ENCODE measurements around the gene IFITM5. TPM values are rescaled to one million over a fixed set of nuclear protein-coding genes. Genes with fewer than 3 reads are reported as not detected.

The IFITM5 gene
- total and polyA plus RNA-seq, 4 donors: not detected

DNA sequence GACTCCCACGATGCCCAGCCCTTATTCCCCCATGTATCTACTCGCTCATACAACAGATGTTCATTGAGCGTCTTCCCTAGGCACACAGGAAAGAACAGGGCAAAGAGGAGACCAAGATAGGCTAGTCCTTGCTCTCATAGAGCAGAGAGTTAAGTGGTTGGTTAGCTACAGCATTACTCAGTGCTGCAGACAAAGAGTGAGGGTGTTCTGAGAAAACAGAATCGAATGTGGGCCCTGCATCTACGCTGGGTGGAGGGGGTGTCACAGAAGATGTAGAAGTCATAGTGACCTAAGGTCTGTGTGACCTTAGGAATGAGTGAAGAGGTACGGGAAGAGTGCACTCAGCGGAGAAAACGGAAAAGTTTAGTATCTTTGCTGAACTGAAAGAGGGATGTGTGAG, 50.3 kb downstream of the IFITM5 start:
- peaks cover 25 to 57% (median 42%) of the 10 kb centered on the region in 4 donors for H3K36me3 ChIP-seq (ENCODE audit: control insufficient read depth in 4 of 4, insufficient read depth in 4 of 4, low read length in 4 of 4)
- peaks cover 0 to 5% (median 0%) of the 10 kb centered on the region in 5 donors for H3K4me1 ChIP-seq (ENCODE audit: control insufficient read depth in 5 of 5, insufficient read depth in 5 of 5, low read length in 5 of 5)
- TF ChIP-seq, protein P1, sequence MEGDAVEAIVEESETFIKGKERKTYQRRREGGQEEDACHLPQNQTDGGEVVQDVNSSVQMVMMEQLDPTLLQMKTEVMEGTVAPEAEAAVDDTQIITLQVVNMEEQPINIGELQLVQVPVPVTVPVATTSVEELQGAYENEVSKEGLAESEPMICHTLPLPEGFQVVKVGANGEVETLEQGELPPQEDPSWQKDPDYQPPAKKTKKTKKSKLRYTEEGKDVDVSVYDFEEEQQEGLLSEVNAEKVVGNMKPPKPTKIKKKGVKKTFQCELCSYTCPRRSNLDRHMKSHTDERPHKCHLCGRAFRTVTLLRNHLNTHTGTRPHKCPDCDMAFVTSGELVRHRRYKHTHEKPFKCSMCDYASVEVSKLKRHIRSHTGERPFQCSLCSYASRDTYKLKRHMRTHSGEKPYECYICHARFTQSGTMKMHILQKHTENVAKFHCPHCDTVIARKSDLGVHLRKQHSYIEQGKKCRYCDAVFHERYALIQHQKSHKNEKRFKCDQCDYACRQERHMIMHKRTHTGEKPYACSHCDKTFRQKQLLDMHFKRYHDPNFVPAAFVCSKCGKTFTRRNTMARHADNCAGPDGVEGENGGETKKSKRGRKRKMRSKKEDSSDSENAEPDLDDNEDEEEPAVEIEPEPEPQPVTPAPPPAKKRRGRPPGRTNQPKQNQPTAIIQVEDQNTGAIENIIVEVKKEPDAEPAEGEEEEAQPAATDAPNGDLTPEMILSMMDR (IDR thresholded peaks at IDR 0.05; ENCODE audit: control extremely low read depth, extremely low read depth): no peak
- no peaks in the 10 kb centered on the region for H3K27me3 ChIP-seq (ENCODE audit: control insufficient read depth in 3 of 3, insufficient read depth in 3 of 3, low read length in 2 of 3)
- no peak overlapping the region for H3K9ac ChIP-seq (ENCODE audit: insufficient read depth in 1 of 2, low read length in 2 of 2)
- 80 to 84% methylated on average over 8 of the region's 8 CpGs for WGBS, 2 donors
- no peaks in the 10 kb centered on the region for H3K9me3 ChIP-seq (ENCODE audit: control insufficient read depth in 4 of 4, insufficient read depth in 3 of 4, low read length in 3 of 4)
- DNase-seq (no peak), ATAC-seq (ENCODE audit: insufficient read depth, low FRiP score) (no peak)
- H3K27ac ChIP-seq (ENCODE audit: low read depth in 1 of 2, low read length in 1 of 2): no peak overlapping the region
- no peak overlapping the region for H3K4me3 ChIP-seq

Small RNA genes within 50 kb of the gene (small RNA-seq; reads per million reads assigned to genes)
- not detected for gene AC136475.6 (ENCODE audit: low replicate concordance)

Other genes with a start within 250 kb of the IFITM5 start
- gene SCGB1C1, start 106.4 kb downstream of the IFITM5 start, total RNA-seq: not detected
- not detected for gene SCGB1C1, start 106.4 kb downstream of the IFITM5 start, polyA plus RNA-seq
- 10 to 100 TPM; 29.7 to 58.7 TPM for gene BET1L, start 92.1 kb downstream of the IFITM5 start, total RNA-seq
- 10 to 100 TPM; 30.1 to 49.9 TPM for gene BET1L, start 92.1 kb downstream of the IFITM5 start, polyA plus RNA-seq
- 100 to 1,000 TPM; 104 to 122 TPM for gene RIC8A, start 91.8 kb downstream of the IFITM5 start, total RNA-seq
- 10 to 100 TPM; 52.1 to 83.2 TPM for gene RIC8A, start 91.8 kb downstream of the IFITM5 start, polyA plus RNA-seq
- gene SIRT3, start 63.2 kb downstream of the IFITM5 start, total RNA-seq: 10 to 100 TPM; 16.0 to 21.2 TPM
- 10 to 100 TPM; 14.6 to 16.9 TPM for gene SIRT3, start 63.2 kb downstream of the IFITM5 start, polyA plus RNA-seq
- 100 to 1,000 TPM in 1 of 2 donors, 10 to 100 TPM in 1; 75.2 to 131 TPM for gene PSMD13, start 62.5 kb downstream of the IFITM5 start, total RNA-seq
- gene PSMD13, start 62.5 kb downstream of the IFITM5 start, polyA plus RNA-seq: 100 to 1,000 TPM; 158 to 184 TPM
- gene NLRP6, start 21.1 kb downstream of the IFITM5 start, total RNA-seq: 1 to 10 TPM; 2.1 to 2.7 TPM
- gene NLRP6, start 21.1 kb downstream of the IFITM5 start, polyA plus RNA-seq: 1 to 10 TPM in 1 of 2 donors, under 1 TPM in 1; 0.08 to 9.6 TPM
- 10 to 100 TPM; 21.6 to 63.3 TPM for gene PGGHG, start 10.4 kb downstream of the IFITM5 start, total RNA-seq
- gene PGGHG, start 10.4 kb downstream of the IFITM5 start, polyA plus RNA-seq: 100 to 1,000 TPM; 112 to 145 TPM
- gene IFITM2, start 8.3 kb upstream of the IFITM5 start, total RNA-seq: 100 to 1,000 TPM in 1 of 2 donors, 10 to 100 TPM in 1; 75.7 to 656 TPM
- gene IFITM2, start 8.3 kb upstream of the IFITM5 start, polyA plus RNA-seq: 1,000 to 10,000 TPM; 1,063 to 4,189 TPM
- gene IFITM1, start 14.5 kb upstream of the IFITM5 start, total RNA-seq: 100 to 1,000 TPM in 1 of 2 donors, 10 to 100 TPM in 1; 53.3 to 104 TPM
- gene IFITM1, start 14.5 kb upstream of the IFITM5 start, polyA plus RNA-seq: 100 to 1,000 TPM; 275 to 531 TPM
- gene IFITM3, start 21.3 kb upstream of the IFITM5 start, total RNA-seq: 100 to 1,000 TPM; 191 to 903 TPM
- gene IFITM3, start 21.3 kb upstream of the IFITM5 start, polyA plus RNA-seq: 1,000 to 10,000 TPM; 1,642 to 2,585 TPM
- 1 to 10 TPM; 1.4 to 6.8 TPM for gene B4GALNT4, start 70.0 kb upstream of the IFITM5 start, total RNA-seq
- 1 to 10 TPM; 2.1 to 4.6 TPM for gene B4GALNT4, start 70.0 kb upstream of the IFITM5 start, polyA plus RNA-seq
- 10 to 100 TPM; 15.7 to 63.1 TPM for gene PKP3, start 94.7 kb upstream of the IFITM5 start, total RNA-seq
- gene PKP3, start 94.7 kb upstream of the IFITM5 start, polyA plus RNA-seq: 10 to 100 TPM; 33.8 to 46.8 TPM
- gene SIGIRR, start 115.5 kb upstream of the IFITM5 start, total RNA-seq: 10 to 100 TPM; 25.7 to 87.3 TPM
- gene SIGIRR, start 115.5 kb upstream of the IFITM5 start, polyA plus RNA-seq: 100 to 1,000 TPM in 1 of 2 donors, 10 to 100 TPM in 1; 43.4 to 112 TPM
- gene ANO9, start 142.5 kb upstream of the IFITM5 start, total RNA-seq: 10 to 100 TPM in 1 of 2 donors, 1 to 10 TPM in 1; 5.8 to 17.6 TPM
- gene ANO9, start 142.5 kb upstream of the IFITM5 start, polyA plus RNA-seq: 10 to 100 TPM in 1 of 2 donors, 1 to 10 TPM in 1; 8.7 to 18.6 TPM
- 10 to 100 TPM; 26.8 to 29.4 TPM for gene PTDSS2, start 150.8 kb upstream of the IFITM5 start, total RNA-seq
- gene PTDSS2, start 150.8 kb upstream of the IFITM5 start, polyA plus RNA-seq: 10 to 100 TPM; 20.4 to 36.5 TPM
- 100 to 1,000 TPM; 152 to 313 TPM for gene RNH1, start 207.7 kb upstream of the IFITM5 start, total RNA-seq
- 100 to 1,000 TPM; 153 to 315 TPM for gene RNH1, start 207.7 kb upstream of the IFITM5 start, polyA plus RNA-seq
- gene HRAS, start 236.1 kb upstream of the IFITM5 start, total RNA-seq: 10 to 100 TPM; 20.5 to 73.5 TPM
- gene HRAS, start 236.1 kb upstream of the IFITM5 start, polyA plus RNA-seq: 100 to 1,000 TPM in 1 of 2 donors, 10 to 100 TPM in 1; 65.8 to 133 TPM
- 10 to 100 TPM in 1 of 2 donors, 1 to 10 TPM in 1; 3.4 to 11.7 TPM for gene LRRC56, start 238.0 kb upstream of the IFITM5 start, total RNA-seq
- 1 to 10 TPM; 3.8 to 5.7 TPM for gene LRRC56, start 238.0 kb upstream of the IFITM5 start, polyA plus RNA-seq

Measured in lung (tissue), 13 donors.